ENCODE data around the gene SLC45A3.

DNA sequence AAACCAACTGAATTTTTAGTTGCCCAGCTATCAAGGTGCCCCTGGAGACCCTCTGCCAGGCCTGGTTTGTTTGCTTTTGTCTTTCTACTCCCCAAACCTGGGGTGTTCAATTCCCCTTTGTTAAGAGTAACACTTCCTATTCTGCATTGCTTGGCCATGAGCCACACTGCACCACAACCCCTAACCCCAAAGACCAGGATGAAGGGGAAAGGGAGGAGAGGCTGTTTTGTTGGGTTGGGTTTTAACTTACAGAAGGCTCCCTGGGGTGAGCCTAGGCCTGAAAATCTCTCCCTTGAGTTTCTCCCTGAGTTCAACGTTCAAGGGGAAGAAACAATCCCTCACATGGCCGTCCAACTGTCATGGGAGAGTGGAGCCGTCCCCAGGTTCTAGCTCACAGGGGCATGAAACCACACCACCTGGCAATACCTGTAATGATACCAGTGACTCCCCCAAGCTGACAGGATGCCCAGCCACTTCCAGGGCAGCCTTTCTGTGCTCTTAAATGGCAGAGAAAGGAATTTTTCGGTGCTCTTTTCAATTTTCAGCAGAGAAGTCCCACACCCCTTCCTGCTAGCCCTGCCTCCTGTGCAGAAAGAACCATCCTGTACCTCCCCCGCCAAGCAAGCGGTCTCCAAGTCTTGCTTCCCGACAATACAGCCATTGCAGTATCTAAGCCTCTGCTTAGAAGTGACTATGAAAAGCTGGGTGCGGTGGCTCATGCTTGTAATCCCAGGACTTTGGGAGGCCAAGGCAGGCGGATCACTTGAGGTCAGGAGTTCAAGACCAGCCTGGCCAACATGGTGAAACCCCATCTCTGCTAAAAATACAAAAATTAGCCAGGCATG is 14.9 kb downstream of the SLC45A3 start:
- TF ChIP-seq, protein P1, sequence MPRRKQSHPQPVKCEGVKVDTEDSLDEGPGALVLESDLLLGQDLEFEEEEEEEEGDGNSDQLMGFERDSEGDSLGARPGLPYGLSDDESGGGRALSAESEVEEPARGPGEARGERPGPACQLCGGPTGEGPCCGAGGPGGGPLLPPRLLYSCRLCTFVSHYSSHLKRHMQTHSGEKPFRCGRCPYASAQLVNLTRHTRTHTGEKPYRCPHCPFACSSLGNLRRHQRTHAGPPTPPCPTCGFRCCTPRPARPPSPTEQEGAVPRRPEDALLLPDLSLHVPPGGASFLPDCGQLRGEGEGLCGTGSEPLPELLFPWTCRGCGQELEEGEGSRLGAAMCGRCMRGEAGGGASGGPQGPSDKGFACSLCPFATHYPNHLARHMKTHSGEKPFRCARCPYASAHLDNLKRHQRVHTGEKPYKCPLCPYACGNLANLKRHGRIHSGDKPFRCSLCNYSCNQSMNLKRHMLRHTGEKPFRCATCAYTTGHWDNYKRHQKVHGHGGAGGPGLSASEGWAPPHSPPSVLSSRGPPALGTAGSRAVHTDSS (tag by site-specific recombination; IDR thresholded peaks at IDR 0.05): no peak
- TF ChIP-seq, protein P2, sequence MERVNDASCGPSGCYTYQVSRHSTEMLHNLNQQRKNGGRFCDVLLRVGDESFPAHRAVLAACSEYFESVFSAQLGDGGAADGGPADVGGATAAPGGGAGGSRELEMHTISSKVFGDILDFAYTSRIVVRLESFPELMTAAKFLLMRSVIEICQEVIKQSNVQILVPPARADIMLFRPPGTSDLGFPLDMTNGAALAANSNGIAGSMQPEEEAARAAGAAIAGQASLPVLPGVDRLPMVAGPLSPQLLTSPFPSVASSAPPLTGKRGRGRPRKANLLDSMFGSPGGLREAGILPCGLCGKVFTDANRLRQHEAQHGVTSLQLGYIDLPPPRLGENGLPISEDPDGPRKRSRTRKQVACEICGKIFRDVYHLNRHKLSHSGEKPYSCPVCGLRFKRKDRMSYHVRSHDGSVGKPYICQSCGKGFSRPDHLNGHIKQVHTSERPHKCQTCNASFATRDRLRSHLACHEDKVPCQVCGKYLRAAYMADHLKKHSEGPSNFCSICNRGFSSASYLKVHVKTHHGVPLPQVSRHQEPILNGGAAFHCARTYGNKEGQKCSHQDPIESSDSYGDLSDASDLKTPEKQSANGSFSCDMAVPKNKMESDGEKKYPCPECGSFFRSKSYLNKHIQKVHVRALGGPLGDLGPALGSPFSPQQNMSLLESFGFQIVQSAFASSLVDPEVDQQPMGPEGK (tag by site-specific recombination; IDR thresholded peaks at IDR 0.05): no peak
- TF ChIP-seq, protein P3, sequence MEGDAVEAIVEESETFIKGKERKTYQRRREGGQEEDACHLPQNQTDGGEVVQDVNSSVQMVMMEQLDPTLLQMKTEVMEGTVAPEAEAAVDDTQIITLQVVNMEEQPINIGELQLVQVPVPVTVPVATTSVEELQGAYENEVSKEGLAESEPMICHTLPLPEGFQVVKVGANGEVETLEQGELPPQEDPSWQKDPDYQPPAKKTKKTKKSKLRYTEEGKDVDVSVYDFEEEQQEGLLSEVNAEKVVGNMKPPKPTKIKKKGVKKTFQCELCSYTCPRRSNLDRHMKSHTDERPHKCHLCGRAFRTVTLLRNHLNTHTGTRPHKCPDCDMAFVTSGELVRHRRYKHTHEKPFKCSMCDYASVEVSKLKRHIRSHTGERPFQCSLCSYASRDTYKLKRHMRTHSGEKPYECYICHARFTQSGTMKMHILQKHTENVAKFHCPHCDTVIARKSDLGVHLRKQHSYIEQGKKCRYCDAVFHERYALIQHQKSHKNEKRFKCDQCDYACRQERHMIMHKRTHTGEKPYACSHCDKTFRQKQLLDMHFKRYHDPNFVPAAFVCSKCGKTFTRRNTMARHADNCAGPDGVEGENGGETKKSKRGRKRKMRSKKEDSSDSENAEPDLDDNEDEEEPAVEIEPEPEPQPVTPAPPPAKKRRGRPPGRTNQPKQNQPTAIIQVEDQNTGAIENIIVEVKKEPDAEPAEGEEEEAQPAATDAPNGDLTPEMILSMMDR (tag by site-specific recombination; IDR thresholded peaks at IDR 0.05): no peak
- no peak for TF ChIP-seq MEIS1 (CRISPR knock-in tag; IDR thresholded peaks at IDR 0.05; ENCODE audit: borderline replicate concordance)
- no peak for TF ChIP-seq TRIM28 (IDR thresholded peaks at IDR 0.05; ENCODE audit: borderline replicate concordance, low read length)
- TF ChIP-seq, protein P4, sequence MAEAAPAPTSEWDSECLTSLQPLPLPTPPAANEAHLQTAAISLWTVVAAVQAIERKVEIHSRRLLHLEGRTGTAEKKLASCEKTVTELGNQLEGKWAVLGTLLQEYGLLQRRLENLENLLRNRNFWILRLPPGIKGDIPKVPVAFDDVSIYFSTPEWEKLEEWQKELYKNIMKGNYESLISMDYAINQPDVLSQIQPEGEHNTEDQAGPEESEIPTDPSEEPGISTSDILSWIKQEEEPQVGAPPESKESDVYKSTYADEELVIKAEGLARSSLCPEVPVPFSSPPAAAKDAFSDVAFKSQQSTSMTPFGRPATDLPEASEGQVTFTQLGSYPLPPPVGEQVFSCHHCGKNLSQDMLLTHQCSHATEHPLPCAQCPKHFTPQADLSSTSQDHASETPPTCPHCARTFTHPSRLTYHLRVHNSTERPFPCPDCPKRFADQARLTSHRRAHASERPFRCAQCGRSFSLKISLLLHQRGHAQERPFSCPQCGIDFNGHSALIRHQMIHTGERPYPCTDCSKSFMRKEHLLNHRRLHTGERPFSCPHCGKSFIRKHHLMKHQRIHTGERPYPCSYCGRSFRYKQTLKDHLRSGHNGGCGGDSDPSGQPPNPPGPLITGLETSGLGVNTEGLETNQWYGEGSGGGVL (tag by site-specific recombination; IDR thresholded peaks at IDR 0.05): no peak
- TF ChIP-seq KLF1 (tag by site-specific recombination; IDR thresholded peaks at IDR 0.05): no peak
- TF ChIP-seq SP7 (tag by site-specific recombination; IDR thresholded peaks at IDR 0.05): no peak
- TF ChIP-seq ZBTB1 (tag by site-specific recombination; IDR thresholded peaks at IDR 0.05): no peak
- TF ChIP-seq REPIN1 (tag by site-specific recombination; IDR thresholded peaks at IDR 0.05; ENCODE audit: low read depth): no peak
